ENCODE results near the gene KIF2A.
A peak's percentile ranks its signal among the peaks of the same experiment; 100 is the strongest.

DNA sequence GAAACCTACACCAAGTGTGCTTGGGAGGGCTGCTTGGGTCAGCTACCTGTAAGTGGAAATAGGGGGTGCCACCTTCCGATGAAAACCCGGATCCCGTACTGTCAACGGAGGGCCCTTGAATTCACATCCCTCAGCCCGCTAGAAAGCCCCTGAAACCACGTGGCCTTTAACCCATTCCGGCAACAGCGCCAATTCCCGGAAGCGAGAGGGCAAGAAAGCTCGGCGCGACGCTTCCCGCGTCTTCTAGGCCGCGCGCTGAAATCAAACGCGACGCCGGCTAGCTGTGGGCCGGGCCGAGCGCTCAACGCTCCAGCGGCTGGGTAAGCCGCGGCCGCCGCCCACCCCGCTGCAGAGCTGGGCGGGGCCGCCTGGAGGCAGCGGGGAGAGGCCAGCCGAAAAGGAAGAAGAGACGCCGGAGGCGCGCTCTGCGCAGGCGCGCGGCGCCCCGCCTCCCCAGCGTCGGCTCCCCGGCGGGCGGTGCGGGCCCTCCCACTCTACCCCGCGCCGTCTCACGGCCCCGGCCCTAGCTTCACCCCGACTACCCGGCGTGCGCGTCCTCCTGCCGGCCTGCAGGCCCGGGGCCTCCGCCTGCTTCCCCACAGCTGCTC is at the start of gene KIF2A:
- TF ChIP-seq, protein P1, sequence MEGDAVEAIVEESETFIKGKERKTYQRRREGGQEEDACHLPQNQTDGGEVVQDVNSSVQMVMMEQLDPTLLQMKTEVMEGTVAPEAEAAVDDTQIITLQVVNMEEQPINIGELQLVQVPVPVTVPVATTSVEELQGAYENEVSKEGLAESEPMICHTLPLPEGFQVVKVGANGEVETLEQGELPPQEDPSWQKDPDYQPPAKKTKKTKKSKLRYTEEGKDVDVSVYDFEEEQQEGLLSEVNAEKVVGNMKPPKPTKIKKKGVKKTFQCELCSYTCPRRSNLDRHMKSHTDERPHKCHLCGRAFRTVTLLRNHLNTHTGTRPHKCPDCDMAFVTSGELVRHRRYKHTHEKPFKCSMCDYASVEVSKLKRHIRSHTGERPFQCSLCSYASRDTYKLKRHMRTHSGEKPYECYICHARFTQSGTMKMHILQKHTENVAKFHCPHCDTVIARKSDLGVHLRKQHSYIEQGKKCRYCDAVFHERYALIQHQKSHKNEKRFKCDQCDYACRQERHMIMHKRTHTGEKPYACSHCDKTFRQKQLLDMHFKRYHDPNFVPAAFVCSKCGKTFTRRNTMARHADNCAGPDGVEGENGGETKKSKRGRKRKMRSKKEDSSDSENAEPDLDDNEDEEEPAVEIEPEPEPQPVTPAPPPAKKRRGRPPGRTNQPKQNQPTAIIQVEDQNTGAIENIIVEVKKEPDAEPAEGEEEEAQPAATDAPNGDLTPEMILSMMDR (IDR thresholded peaks at IDR 0.05; ENCODE audit: extremely low read depth in 1 of 2, insufficient read depth in 1 of 2, low read depth in 1 of 2, low read length in 2 of 2), result peak in 1 of 2 donors; percentile 11
- TF ChIP-seq EZH2 (IDR thresholded peaks at IDR 0.05; ENCODE audit: borderline replicate concordance, low read depth, low read length, severe bottlenecking) (no peak), POLR2A (IDR thresholded peaks at IDR 0.05; ENCODE audit: low read depth, low read length) (peak; percentile 27), MYC (IDR thresholded peaks at IDR 0.05; ENCODE audit: low read depth, low read length) (peak; percentile 68)

Measured in endothelial cell of umbilical vein (primary cell).